ENCODE data around the gene NUP205. TPM values are rescaled to one million over a fixed set of nuclear protein-coding genes. Genes with fewer than 3 reads are reported as not detected.

The NUP205 gene
- total RNA-seq, 4 donors from 2014 or later: 33.1 to 37.1 (median 34.0) TPM

GRCh38 chr7:135673360-135673706 is 115.6 kb downstream of the NUP205 start:
- H3K4me1 ChIP-seq: peaks cover 39 to 47% of the 10 kb centered on the region in 2 donors
- intact Hi-C loops (cut with DNase I): loop anchor here (5.0 kb wide), 1 partner anchor 124 kb away; no protein-coding TSS in a partner anchor

GRCh38 chr7:135678612-135679575 is 121.2 kb downstream of the NUP205 start:
- Histone ChIP-seq H3K4me1 (peaks cover 81% of the 10 kb centered on the region in 2 donors), H3K27ac (peak overlapping the region; percentile 63 to 93 (median 81)), H3K27me3 (no peaks in the 10 kb centered on the region), H3K36me3 (no peaks in the 10 kb centered on the region), H3K4me3 (replicated peaks in 1 of 3) (no peak overlapping the region), H3K9me3 (no peaks in the 10 kb centered on the region)
- intact Hi-C loops (cut with DNase I): no loop called here
- DNase-seq: peak; percentile 94 to 97
- WGBS, 2 donors: 47 to 57% methylated on average over 4 of the region's 4 CpGs
- TF ChIP-seq POLR2A (IDR thresholded peaks at IDR 0.05): peak in 1 of 2 donors; percentile 19
- no peak for TF ChIP-seq CTCF (IDR thresholded peaks at IDR 0.05)

More at GRCh38 chr7:135673360-135673706, 115.6 kb downstream of the NUP205 start:
- H3K27me3 ChIP-seq: no peaks in the 10 kb centered on the region
- H3K9me3 ChIP-seq: no peaks in the 10 kb centered on the region
- WGBS, 2 donors: 69 to 76% methylated on average over 6 of the region's 6 CpGs
- TF ChIP-seq CTCF (IDR thresholded peaks at IDR 0.05): no peak
- no peak for TF ChIP-seq POLR2A (IDR thresholded peaks at IDR 0.05)
- no peak overlapping the region for H3K4me3 ChIP-seq (replicated peaks in 1 of 3)
- DNase-seq: no peak
- H3K36me3 ChIP-seq: no peaks in the 10 kb centered on the region
- H3K27ac ChIP-seq: peak overlapping the region; percentile 16 to 62 (median 45)

- Histone ChIP-seq H3K27ac (peak overlapping the region; percentile 70 to 94 (median 81)), H3K9me3 (no peaks in the 10 kb centered on the region), H3K4me1 (peaks cover 69 to 72% of the 10 kb centered on the region in 2 donors), H3K4me3 (replicated peaks in 1 of 3) (no peak overlapping the region), H3K27me3 (no peaks in the 10 kb centered on the region), H3K36me3 (no peaks in the 10 kb centered on the region)
- intact Hi-C loops (cut with DNase I): no loop called here
- DNase-seq: peak; percentile 31 to 33
- TF ChIP-seq CTCF (IDR thresholded peaks at IDR 0.05) (no peak), POLR2A (IDR thresholded peaks at IDR 0.05) (peak in 1 of 2 donors; percentile 30)
- 38 to 51% methylated on average over 5 of the region's 5 CpGs for WGBS, 2 donors
These were observed 124.0 kb downstream of the NUP205 start for GRCh38 chr7:135681762-135682161.

GRCh38 chr7:135682191-135682590 is 124.5 kb downstream of the NUP205 start:
- intact Hi-C loops (cut with DNase I): no loop called here
- WGBS, 2 donors: 39 to 41% methylated on average over 3 of the region's 3 CpGs
- Histone ChIP-seq H3K27me3 (no peaks in the 10 kb centered on the region), H3K36me3 (no peaks in the 10 kb centered on the region), H3K4me1 (peaks cover 65 to 68% of the 10 kb centered on the region in 2 donors), H3K4me3 (replicated peaks in 1 of 3) (no peak overlapping the region), H3K27ac (peak overlapping the region; percentile 70 to 94 (median 81)), H3K9me3 (no peaks in the 10 kb centered on the region)
- peak in 1 of 2 donors; percentile 34 for DNase-seq
- TF ChIP-seq POLR2A (IDR thresholded peaks at IDR 0.05) (no peak), CTCF (IDR thresholded peaks at IDR 0.05) (no peak)

GRCh38 chr7:135683609-135684008 is 125.9 kb downstream of the NUP205 start:
- Histone ChIP-seq H3K4me1 (peaks cover 50 to 54% of the 10 kb centered on the region in 2 donors), H3K9me3 (no peaks in the 10 kb centered on the region), H3K36me3 (no peaks in the 10 kb centered on the region), H3K27me3 (no peaks in the 10 kb centered on the region), H3K4me3 (replicated peaks in 1 of 3) (no peak overlapping the region), H3K27ac (peak overlapping the region; percentile 70 to 94 (median 81))
- DNase-seq: peak; percentile 60 to 68
- WGBS, 2 donors: 64 to 68% methylated on average over 3 of the region's 3 CpGs
- intact Hi-C loops (cut with DNase I): no loop called here
- TF ChIP-seq CTCF (IDR thresholded peaks at IDR 0.05) (no peak), POLR2A (IDR thresholded peaks at IDR 0.05) (no peak)
